ENCODE data around the gene MAN1B1.
"Not testable (repeated sequence)": the region's sequence is repeated elsewhere in the genome, so short reads cannot be mapped to it uniquely, and the experiment has no call there.

Gene MAN1B1

GRCh38 chr9:137053944-137054931 is 32.5 kb upstream of the MAN1B1 start, which contains the start of gene ENTPD2:
TSS of gene ENTPD2 (minus strand) at chr9:137054061. CDS start at chr9:137053997, 64 bp downstream.
- Histone ChIP-seq H3K9ac (ENCODE audit: low read depth, low read length) (no peak within 1 kb of the TSS), H3K27ac (ENCODE audit: low read depth, low read length) (no peak within 1 kb of the TSS), H3K27me3 (ENCODE audit: control insufficient read depth, insufficient read depth, low read length) (peaks cover 63% of the 10 kb centered on the region), H3K4me1 (ENCODE audit: control insufficient read depth, insufficient read depth, low read length) (peaks cover 3% of the 10 kb centered on the region), H3K36me3 (ENCODE audit: control insufficient read depth, insufficient read depth, low read length) (no peaks in the 10 kb centered on the region), H3K4me3 (ENCODE audit: low read depth, low read length) (peak within 1 kb of the TSS; percentile 55), H3K9me3 (ENCODE audit: control insufficient read depth, insufficient read depth, low read length) (no peaks in the 10 kb centered on the region)

- no peaks in the 10 kb centered on the region for H3K36me3 ChIP-seq (ENCODE audit: control insufficient read depth, insufficient read depth, low read length)
- H3K4me3 ChIP-seq (ENCODE audit: low read depth, low read length): no peak overlapping the region
- H3K9ac ChIP-seq (ENCODE audit: low read depth, low read length): no peak overlapping the region
- H3K27me3 ChIP-seq (ENCODE audit: control insufficient read depth, insufficient read depth, low read length): peaks cover 56% of the 10 kb centered on the region
- no peak overlapping the region for H3K27ac ChIP-seq (ENCODE audit: low read depth, low read length)
- peaks cover 3% of the 10 kb centered on the region for H3K4me1 ChIP-seq (ENCODE audit: control insufficient read depth, insufficient read depth, low read length)
- H3K9me3 ChIP-seq (ENCODE audit: control insufficient read depth, insufficient read depth, low read length): no peaks in the 10 kb centered on the region
Measured at GRCh38 chr9:137054932-137055384, 31.8 kb upstream of the MAN1B1 start.

GRCh38 chr9:137055385-137056364 is 31.1 kb upstream of the MAN1B1 start:
- Histone ChIP-seq H3K9me3 (ENCODE audit: control insufficient read depth, insufficient read depth, low read length) (no peaks in the 10 kb centered on the region), H3K4me1 (ENCODE audit: control insufficient read depth, insufficient read depth, low read length) (peaks cover 3% of the 10 kb centered on the region), H3K36me3 (ENCODE audit: control insufficient read depth, insufficient read depth, low read length) (no peaks in the 10 kb centered on the region), H3K27ac (ENCODE audit: low read depth, low read length) (no peak overlapping the region), H3K9ac (ENCODE audit: low read depth, low read length) (no peak overlapping the region), H3K27me3 (ENCODE audit: control insufficient read depth, insufficient read depth, low read length) (peaks cover 49% of the 10 kb centered on the region), H3K4me3 (ENCODE audit: low read depth, low read length) (no peak overlapping the region)

- peaks cover 37% of the 10 kb centered on the region for H3K27me3 ChIP-seq (ENCODE audit: control insufficient read depth, insufficient read depth, low read length)
- peaks cover 3% of the 10 kb centered on the region for H3K4me1 ChIP-seq (ENCODE audit: control insufficient read depth, insufficient read depth, low read length)
- H3K4me3 ChIP-seq (ENCODE audit: low read depth, low read length): no peak overlapping the region
- no peak overlapping the region for H3K27ac ChIP-seq (ENCODE audit: low read depth, low read length)
- no peaks in the 10 kb centered on the region for H3K9me3 ChIP-seq (ENCODE audit: control insufficient read depth, insufficient read depth, low read length)
- no peaks in the 10 kb centered on the region for H3K36me3 ChIP-seq (ENCODE audit: control insufficient read depth, insufficient read depth, low read length)
- no peak overlapping the region for H3K9ac ChIP-seq (ENCODE audit: low read depth, low read length)
Measured at GRCh38 chr9:137056739-137057415, 29.9 kb upstream of the MAN1B1 start.

- Histone ChIP-seq H3K4me1 (ENCODE audit: control insufficient read depth, insufficient read depth, low read length) (peaks cover 3% of the 10 kb centered on the region), H3K27ac (ENCODE audit: low read depth, low read length) (no peak overlapping the region), H3K36me3 (ENCODE audit: control insufficient read depth, insufficient read depth, low read length) (no peaks in the 10 kb centered on the region), H3K9ac (ENCODE audit: low read depth, low read length) (no peak overlapping the region), H3K4me3 (ENCODE audit: low read depth, low read length) (no peak overlapping the region), H3K9me3 (ENCODE audit: control insufficient read depth, insufficient read depth, low read length) (no peaks in the 10 kb centered on the region), H3K27me3 (ENCODE audit: control insufficient read depth, insufficient read depth, low read length) (peaks cover 31% of the 10 kb centered on the region)
Measured at GRCh38 chr9:137057545-137057944, 29.2 kb upstream of the MAN1B1 start.

GRCh38 chr9:137058521-137059234 is 28.1 kb upstream of the MAN1B1 start:
- Histone ChIP-seq H3K9me3 (ENCODE audit: control insufficient read depth, insufficient read depth, low read length) (no peaks in the 10 kb centered on the region), H3K9ac (ENCODE audit: low read depth, low read length) (no peak overlapping the region), H3K4me3 (ENCODE audit: low read depth, low read length) (no peak overlapping the region), H3K4me1 (ENCODE audit: control insufficient read depth, insufficient read depth, low read length) (no peaks in the 10 kb centered on the region; the same call in 1 of the 2 replicates), H3K36me3 (ENCODE audit: control insufficient read depth, insufficient read depth, low read length) (no peaks in the 10 kb centered on the region), H3K27ac (ENCODE audit: low read depth, low read length) (no peak overlapping the region), H3K27me3 (ENCODE audit: control insufficient read depth, insufficient read depth, low read length) (peaks cover 19% of the 10 kb centered on the region)

GRCh38 chr9:137062384-137062783 is 24.4 kb upstream of the MAN1B1 start:
- Histone ChIP-seq H3K4me1 (ENCODE audit: control insufficient read depth, insufficient read depth, low read length) (no peaks in the 10 kb centered on the region), H3K27me3 (ENCODE audit: control insufficient read depth, insufficient read depth, low read length) (no peaks in the 10 kb centered on the region), H3K9me3 (ENCODE audit: control insufficient read depth, insufficient read depth, low read length) (no peaks in the 10 kb centered on the region), H3K9ac (ENCODE audit: low read depth, low read length) (no peak overlapping the region), H3K36me3 (ENCODE audit: control insufficient read depth, insufficient read depth, low read length) (peaks cover 9% of the 10 kb centered on the region; the same call in 1 of the 2 replicates), H3K4me3 (ENCODE audit: low read depth, low read length) (no peak overlapping the region), H3K27ac (ENCODE audit: low read depth, low read length) (no peak overlapping the region)

- not testable (repeated sequence) for H3K27me3 ChIP-seq (ENCODE audit: control insufficient read depth, insufficient read depth, low read length); H3K27ac ChIP-seq (ENCODE audit: low read depth, low read length); H3K4me1 ChIP-seq (ENCODE audit: control insufficient read depth, insufficient read depth, low read length); H3K9me3 ChIP-seq (ENCODE audit: control insufficient read depth, insufficient read depth, low read length); H3K4me3 ChIP-seq (ENCODE audit: low read depth, low read length); H3K9ac ChIP-seq (ENCODE audit: low read depth, low read length); H3K36me3 ChIP-seq (ENCODE audit: control insufficient read depth, insufficient read depth, low read length)
Measured at GRCh38 chr9:137062798-137063197, 24.0 kb upstream of the MAN1B1 start.

- Histone ChIP-seq H3K9ac (ENCODE audit: low read depth, low read length) (no peak overlapping the region), H3K36me3 (ENCODE audit: control insufficient read depth, insufficient read depth, low read length) (peaks cover 9% of the 10 kb centered on the region; the same call in 1 of the 2 replicates), H3K4me1 (ENCODE audit: control insufficient read depth, insufficient read depth, low read length) (0 out of 2 replicates have a peak, but pooled peaks cover 4% of the 10 kb centered on the region), H3K27ac (ENCODE audit: low read depth, low read length) (no peak overlapping the region), H3K27me3 (ENCODE audit: control insufficient read depth, insufficient read depth, low read length) (no peaks in the 10 kb centered on the region), H3K4me3 (ENCODE audit: low read depth, low read length) (no peak overlapping the region), H3K9me3 (ENCODE audit: control insufficient read depth, insufficient read depth, low read length) (no peaks in the 10 kb centered on the region)
Measured at GRCh38 chr9:137063311-137064026, 23.3 kb upstream of the MAN1B1 start.

Data from HUES48 (cell line).